ENCODE measurements around the gene ABCC5.

- TF ChIP-seq CTCF (conservative IDR thresholded peaks at IDR 0.05) (no peak), EZH2 (IDR thresholded peaks at IDR 0.05; ENCODE audit: low read depth) (no peak)
These were observed 58.5 kb downstream of the ABCC5 start for GRCh38 chr3:183959214-183959613.

Data from PC-9 (cell line).